T-cell (primary cell): ENCODE measurements around the gene PRSS53. TPM values are rescaled to one million over a fixed set of nuclear protein-coding genes. Genes with fewer than 3 reads are reported as not detected.

Source experiments
- ATAC-seq, 4 experiments: fragments of 200-7000 bp in 3 of 4; fragments of 150-1000 bp in 1 of 4; cut with Tn5 transposase; replicated peaks in 1 of 4; 1 replicate in 3 of 4; 2 replicates in 1 of 4; pipeline ENCODE4 v1.10.0; 2021; ENCODE audit warnings: moderate library complexity in 3 of 4, mild to moderate bottlenecking in 2 of 4, moderate number of reproducible peaks in 1 of 4
- CTCF ChIA-PET, 2 donors: fragments of 300-600 bp; sonication (Branson Sonifier 250); formaldehyde crosslinking; loops; one replicate each; lab custom pipeline; 2022; ENCODE audit warnings: antibody characterized with exemption in 2 of 2; lab: Charles Lee
- POLR2A ChIA-PET, 2 donors: fragments of 300-600 bp; sonication (Branson Sonifier 250); formaldehyde crosslinking; loops; one replicate each; lab custom pipeline; 2022; ENCODE audit warnings: antibody characterized with exemption in 2 of 2; lab: Charles Lee
- DNase-seq, 35 experiments: peaks; one replicate each; pipeline versions ENCODE4 v3.0.0 to v3.0.0-alpha.2; 2013 to 2023
- H3K27ac ChIP-seq: one replicate; pipeline ENCODE4 v1.5.1; 2013; ENCODE audit warnings: low read length
- H3K27me3 ChIP-seq, 2 experiments: replicated peaks in 1 of 2; 1 replicate in 1 of 2; 2 replicates in 1 of 2; pipeline versions ENCODE4 v1.6.1 to v1.7.0; 2013; ENCODE audit warnings: low read length in 1 of 2, mixed read lengths in 1 of 2; ENCODE audit not compliant: control insufficient read depth in 2 of 2, insufficient read depth in 2 of 2; ENCODE audit errors: extremely low read depth in 1 of 2
- H3K36me3 ChIP-seq, 2 donors: 1 replicate in 1 of 2; 2 replicates in 1 of 2; pipeline versions ENCODE4 v1.6.1 to v1.7.0; 2013; ENCODE audit warnings: low read length in 1 of 2; ENCODE audit not compliant: control insufficient read depth in 2 of 2, insufficient read depth in 1 of 2; ENCODE audit errors: extremely low read depth in 1 of 2
- H3K4me1 ChIP-seq, 2 experiments: 1 replicate in 1 of 2; 2 replicates in 1 of 2; pipeline versions ENCODE4 v1.6.1 to v1.7.0; 2013; ENCODE audit warnings: low read length in 2 of 2, mixed read lengths in 1 of 2; ENCODE audit not compliant: insufficient read depth in 2 of 2, control insufficient read depth in 1 of 2; ENCODE audit errors: extremely low read depth in 1 of 2
- H3K4me3 ChIP-seq, 2 donors: 1 replicate in 1 of 2; 2 replicates in 1 of 2; pipeline versions ENCODE4 v1.5.1 to v1.7.0; 2013; ENCODE audit warnings: mild to moderate bottlenecking in 2 of 2, low read length in 1 of 2, moderate library complexity in 1 of 2; ENCODE audit not compliant: control insufficient read depth in 1 of 2; ENCODE audit errors: extremely low read depth in 1 of 2
- H3K9me3 ChIP-seq: 2 replicates; pipeline ENCODE4 v1.7.0; 2013
- H3K27ac Mint-ChIP-seq, 2 donors: one replicate each; pipeline ENCODE4 v1.8.0; 2020 to 2021; ENCODE audit warnings: mild to moderate bottlenecking in 2 of 2, mixed read lengths in 2 of 2
- H3K27me3 Mint-ChIP-seq, 2 donors: one replicate each; pipeline ENCODE4 v1.8.0; 2021 to 2022; ENCODE audit warnings: mixed read lengths in 2 of 2
- H3K36me3 Mint-ChIP-seq: one replicate; pipeline ENCODE4 v1.8.0; 2021; ENCODE audit warnings: mixed read lengths
- H3K4me1 Mint-ChIP-seq, 3 donors: one replicate each; pipeline ENCODE4 v1.8.0; 2020 to 2022; ENCODE audit warnings: mixed read lengths in 3 of 3, mild to moderate bottlenecking in 1 of 3
- H3K4me3 Mint-ChIP-seq, 3 donors: one replicate each; pipeline ENCODE4 v1.8.0; 2020 to 2022; ENCODE audit warnings: mild to moderate bottlenecking in 3 of 3, mixed read lengths in 3 of 3, moderate library complexity in 3 of 3
- H3K9me3 Mint-ChIP-seq, 3 donors: one replicate each; pipeline ENCODE4 v1.8.0; 2020 to 2022; ENCODE audit warnings: mixed read lengths in 3 of 3
- WGBS: methylation state at CpG from one replicate; pipeline ENCODE4 v1.1.5; 2013; ENCODE audit warnings: missing lambda C conversion rate; ENCODE audit not compliant: insufficient coverage; 5-methylcytosine and 5-hydroxymethylcytosine counted together
- total RNA-seq, 35 experiments: library from RNA in 6 of 35; stranded (reverse) in 6 of 35; fragments of 120-200 nt in 1 of 35; gene quantifications; one replicate each; pipeline versions ENCODE4 v1.2.1 to v1.2.4 and lab custom pipeline; 2013 to 2026

PRSS53 gene
- total RNA-seq, 5 donors from 2014 or later (not counting 1 experiment from before 2014, with no cell fraction given), result 4.5 to 15.3 (median 13.1) TPM

DNA sequence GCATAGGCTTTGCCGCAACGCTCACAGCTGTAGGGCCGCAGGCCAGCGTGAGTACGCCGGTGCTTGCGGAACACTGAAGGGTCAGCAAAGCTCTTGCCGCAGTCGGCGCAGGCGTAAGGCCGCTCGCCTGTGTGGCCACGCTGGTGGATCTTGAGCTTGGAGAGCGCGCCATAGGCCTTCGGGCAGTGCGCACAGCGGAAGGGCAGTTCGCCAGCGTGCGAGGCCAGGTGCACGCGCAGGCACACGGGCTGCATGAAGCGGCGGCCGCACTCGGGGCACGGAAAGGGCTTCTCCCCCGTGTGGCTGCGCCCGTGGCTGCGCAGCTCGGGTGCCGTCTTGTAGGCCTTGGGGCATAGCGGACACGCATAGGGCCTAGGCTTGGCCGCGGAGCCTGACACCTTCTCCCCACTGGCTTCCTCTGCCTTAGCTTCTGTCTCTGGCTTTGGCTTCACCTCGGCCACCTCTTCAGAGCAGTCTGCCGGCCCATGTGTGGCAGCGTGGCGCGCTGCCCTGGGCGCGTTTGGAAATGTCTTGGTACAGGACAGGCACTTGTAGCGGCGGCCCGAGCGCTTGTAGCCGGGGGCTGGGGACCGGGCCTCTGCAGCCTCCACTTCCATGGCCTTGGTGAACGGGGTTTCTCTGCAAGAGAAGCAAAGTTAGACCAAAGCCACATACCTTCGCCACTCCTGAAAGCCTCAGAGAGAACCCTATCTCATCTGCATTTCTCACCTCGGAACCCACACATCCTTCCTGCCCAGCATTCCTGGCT is 24.7 kb downstream of the PRSS53 start:
- ATAC-seq, result peak; percentile 41 to 74 (median 66)
- H3K4me3 ChIP-seq, result peak overlapping the region in 1 of 2 donors; percentile 35
- H3K9me3 ChIP-seq, result no peaks in the 10 kb centered on the region
- Mint-ChIP-seq H3K36me3 (peaks cover 17% of the 10 kb centered on the region), H3K9me3 (no peaks in the 10 kb centered on the region), H3K4me3 (peak overlapping the region; percentile 44 to 82 (median 66)), H3K27me3 (no peaks in the 10 kb centered on the region), H3K27ac (peak overlapping the region; percentile 86 to 87), H3K4me1 (peaks cover 41 to 60% (median 44%) of the 10 kb centered on the region in 3 donors)
- no peaks in the 10 kb centered on the region for H3K27me3 ChIP-seq
- ChIA-PET POLR2A (no interaction called here), CTCF (interaction anchor here in 1 of 2 donors (0.6 kb wide), 1 partner anchor 13 kb away, joined by 3 read pairs; no protein-coding TSS in a partner anchor)
- H3K27ac ChIP-seq, result peak overlapping the region; percentile 41
- peaks cover 9 to 57% of the 10 kb centered on the region in 2 experiments for H3K4me1 ChIP-seq
- DNase-seq, result peak in 15 of 35 experiments; percentile 2 to 59 (median 15)
- H3K36me3 ChIP-seq, result peaks cover 8 to 20% of the 10 kb centered on the region in 2 donors
- 57% methylated on average over 51 of the region's 56 CpGs for WGBS

DNA sequence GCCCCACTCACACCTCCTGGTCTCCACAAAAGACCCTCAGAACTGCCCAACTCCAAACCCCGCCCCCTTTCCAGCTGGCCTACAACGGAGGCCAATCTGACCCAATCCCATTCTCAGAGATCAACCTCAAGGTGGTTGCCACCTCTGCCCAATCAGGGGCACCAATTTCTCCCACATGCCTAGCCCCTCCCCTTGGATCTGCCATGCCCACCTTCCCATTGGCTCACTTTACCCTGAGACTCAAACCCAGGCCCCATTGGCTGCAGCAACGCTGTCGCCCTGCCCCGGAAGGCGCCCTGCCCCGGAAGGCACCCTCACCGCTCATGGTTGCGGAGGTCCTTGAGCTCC is 25.3 kb downstream of the PRSS53 start:
- peak overlapping the region; percentile 6 for H3K27ac ChIP-seq

DNA sequence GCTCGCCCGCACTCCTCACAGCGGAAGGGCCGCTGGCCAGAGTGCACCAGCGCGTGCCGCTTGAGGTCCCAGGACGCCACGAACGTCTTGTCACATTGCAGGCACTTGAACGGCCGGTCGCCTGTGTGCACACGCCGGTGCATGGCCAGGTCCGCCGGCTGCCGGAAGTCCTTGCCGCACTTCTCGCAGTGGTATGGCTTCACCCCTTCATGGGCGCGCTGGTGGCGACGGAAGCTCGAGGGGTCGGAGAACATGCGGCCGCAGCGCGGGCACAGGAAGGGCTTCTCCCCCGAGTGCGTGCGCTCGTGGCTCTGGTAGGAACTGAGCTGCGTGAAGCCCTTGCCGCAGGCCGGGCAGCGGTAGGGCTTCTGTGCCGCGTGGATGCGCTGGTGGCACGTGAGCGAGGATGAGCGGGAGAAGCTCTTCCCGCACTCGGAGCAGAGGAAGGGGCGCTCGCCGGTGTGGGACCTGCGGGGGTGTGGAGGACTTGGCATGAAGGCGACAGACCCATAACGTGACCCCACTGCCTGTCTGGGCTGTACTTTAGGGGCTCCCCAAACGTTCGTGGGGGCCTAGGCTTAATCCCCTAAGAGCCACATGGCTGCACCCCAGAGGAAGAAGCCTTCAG is 26.8 kb downstream of the PRSS53 start:
- no peaks in the 10 kb centered on the region for H3K9me3 Mint-ChIP-seq
- WGBS, result 97% methylated on average over 54 of the region's 54 CpGs
- no peaks in the 10 kb centered on the region for H3K27me3 Mint-ChIP-seq
- POLR2A ChIA-PET, result no interaction called here
- CTCF ChIA-PET, result no interaction called here
- Histone ChIP-seq H3K36me3 (peaks cover 8 to 20% of the 10 kb centered on the region in 2 donors), H3K27ac (no peak overlapping the region), H3K27me3 (no peaks in the 10 kb centered on the region), H3K9me3 (no peaks in the 10 kb centered on the region), H3K4me3 (no peak overlapping the region), H3K4me1 (peaks cover 9 to 57% of the 10 kb centered on the region in 2 experiments)
- H3K27ac Mint-ChIP-seq, result no peak overlapping the region
- peaks cover 37 to 52% (median 41%) of the 10 kb centered on the region in 3 donors for H3K4me1 Mint-ChIP-seq
- DNase-seq, result no peak
- H3K36me3 Mint-ChIP-seq, result peaks cover 17% of the 10 kb centered on the region
- no peak for ATAC-seq
- H3K4me3 Mint-ChIP-seq, result no peak overlapping the region

More for the DNA sequence above, 25.3 kb downstream of the PRSS53 start:
- ATAC-seq (no peak), DNase-seq (no peak)
- POLR2A ChIA-PET, result no interaction called here
- H3K4me3 ChIP-seq, result peak overlapping the region in 1 of 2 donors; percentile 35
- CTCF ChIA-PET, result interaction anchor here in 1 of 2 donors (0.6 kb wide), 1 partner anchor 13 kb away, joined by 3 read pairs; no protein-coding TSS in a partner anchor
- WGBS, result 96% methylated on average over 9 of the region's 9 CpGs
- Mint-ChIP-seq H3K9me3 (no peaks in the 10 kb centered on the region), H3K27me3 (no peaks in the 10 kb centered on the region), H3K27ac (peak overlapping the region in 1 of 2 donors; percentile 86), H3K4me1 (peaks cover 41 to 59% (median 44%) of the 10 kb centered on the region in 3 donors), H3K36me3 (peaks cover 17% of the 10 kb centered on the region), H3K4me3 (peak overlapping the region in 2 of 3 donors; percentile 66 to 82)
- no peaks in the 10 kb centered on the region for H3K27me3 ChIP-seq
- peaks cover 9 to 57% of the 10 kb centered on the region in 2 experiments for H3K4me1 ChIP-seq
- H3K9me3 ChIP-seq, result no peaks in the 10 kb centered on the region
- peaks cover 8 to 20% of the 10 kb centered on the region in 2 donors for H3K36me3 ChIP-seq

DNA sequence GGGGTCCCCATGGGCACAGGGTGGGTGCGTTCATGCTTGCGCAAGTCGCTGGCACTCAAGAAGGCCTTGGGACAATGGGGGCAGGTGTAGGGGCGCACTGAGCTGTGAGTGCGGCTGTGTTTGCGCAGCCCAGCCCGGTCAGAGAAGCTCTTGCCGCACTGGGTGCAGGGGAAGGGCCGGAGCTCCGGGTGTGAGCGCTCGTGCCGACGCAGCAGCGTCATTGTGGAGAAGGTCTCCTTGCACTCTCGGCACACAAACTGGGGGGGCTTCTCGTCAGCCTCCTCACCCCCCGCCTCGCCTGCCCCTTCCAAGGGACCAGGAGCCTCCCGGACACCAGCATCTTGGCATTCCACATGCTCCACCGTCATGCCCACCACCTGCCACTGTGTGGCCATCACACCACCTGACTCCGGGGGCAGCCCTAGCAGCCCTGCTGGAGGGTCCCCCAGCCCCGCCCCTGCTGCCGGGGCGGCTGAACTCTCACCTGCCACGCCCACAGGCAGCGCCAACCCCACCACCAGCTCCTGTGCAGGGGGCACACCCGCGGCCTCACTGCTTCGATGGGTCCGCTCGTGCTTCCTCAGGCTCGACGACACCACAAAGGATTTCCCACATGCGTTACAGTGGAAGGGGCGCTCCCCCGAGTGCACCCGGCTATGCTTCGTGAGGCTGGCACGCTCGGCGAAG is 27.5 kb downstream of the PRSS53 start:
- H3K4me3 Mint-ChIP-seq, result no peak overlapping the region
- Histone ChIP-seq H3K4me1 (peaks cover 9 to 56% of the 10 kb centered on the region in 2 experiments), H3K27ac (no peak overlapping the region), H3K36me3 (peaks cover 8 to 20% of the 10 kb centered on the region in 2 donors), H3K4me3 (no peak overlapping the region), H3K27me3 (no peaks in the 10 kb centered on the region), H3K9me3 (no peaks in the 10 kb centered on the region)
- ChIA-PET CTCF (no interaction called here), POLR2A (no interaction called here)
- peaks cover 34 to 47% (median 36%) of the 10 kb centered on the region in 3 donors for H3K4me1 Mint-ChIP-seq
- ATAC-seq (no peak), DNase-seq (no peak)
- 97% methylated on average over 38 of the region's 42 CpGs for WGBS
- no peaks in the 10 kb centered on the region for H3K9me3 Mint-ChIP-seq
- no peaks in the 10 kb centered on the region for H3K27me3 Mint-ChIP-seq
- peaks cover 17% of the 10 kb centered on the region for H3K36me3 Mint-ChIP-seq
- no peak overlapping the region for H3K27ac Mint-ChIP-seq

DNA sequence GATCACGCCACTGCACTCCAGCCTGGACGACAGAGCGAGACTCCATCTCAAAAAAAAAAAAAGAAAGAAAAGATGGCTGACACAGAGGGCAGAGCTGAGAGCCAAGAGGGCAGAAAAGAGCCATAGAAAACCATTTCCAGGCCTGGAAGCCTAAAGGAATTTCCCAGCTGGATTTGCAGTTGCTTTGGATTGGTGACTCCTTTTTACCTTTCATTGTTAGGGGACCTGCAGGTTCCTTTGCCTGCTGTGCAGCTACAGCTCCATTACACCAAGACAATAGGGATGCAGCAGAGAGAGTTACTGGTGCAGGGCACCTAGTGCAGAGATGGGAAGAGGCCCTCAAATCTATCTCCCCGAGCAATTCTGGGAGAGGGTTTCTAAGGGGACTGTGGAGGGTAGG is 33.1 kb downstream of the PRSS53 start:
- Histone ChIP-seq H3K4me1 (peaks cover 0 to under 1% of the 10 kb centered on the region in 2 experiments), H3K36me3 (peaks cover 0 to 4% of the 10 kb centered on the region in 2 donors), H3K27me3 (no peaks in the 10 kb centered on the region), H3K9me3 (no peaks in the 10 kb centered on the region), H3K4me3 (no peak overlapping the region), H3K27ac (no peak overlapping the region)
- no peaks in the 10 kb centered on the region for H3K9me3 Mint-ChIP-seq
- peaks cover 0 to 6% (median 1%) of the 10 kb centered on the region in 3 donors for H3K4me1 Mint-ChIP-seq
- H3K36me3 Mint-ChIP-seq, result peaks cover 14% of the 10 kb centered on the region
- ATAC-seq (no peak), DNase-seq (no peak)
- ChIA-PET CTCF (interaction anchor here in 1 of 2 donors (0.7 kb wide), 1 partner anchor 40 kb away, joined by 4 read pairs; no protein-coding TSS in a partner anchor), POLR2A (no interaction called here)
- H3K4me3 Mint-ChIP-seq, result no peak overlapping the region
- no peak overlapping the region for H3K27ac Mint-ChIP-seq
- 100% methylated on average over 2 of the region's 4 CpGs for WGBS
- no peaks in the 10 kb centered on the region for H3K27me3 Mint-ChIP-seq

DNA sequence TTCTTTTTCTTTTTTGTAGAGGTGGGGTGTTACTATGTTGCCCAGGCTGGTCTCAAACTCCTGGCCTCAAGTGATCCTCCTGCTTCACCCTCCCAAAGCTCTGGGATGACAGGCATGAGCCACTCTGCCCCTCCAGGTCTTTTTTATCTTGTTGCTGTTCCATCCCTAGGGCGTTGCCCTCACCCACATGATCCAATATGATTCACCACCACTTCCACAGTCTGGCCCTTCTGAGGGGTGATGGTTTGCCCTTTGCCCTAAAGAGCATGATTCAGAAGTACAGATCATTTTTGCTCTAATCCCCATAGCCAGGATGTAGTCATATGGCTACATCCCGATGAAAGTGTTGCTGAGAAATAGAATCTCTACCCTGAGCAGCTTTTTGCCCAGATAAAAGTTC is 36.6 kb downstream of the PRSS53 start:
- ATAC-seq (no peak), DNase-seq (no peak)
- POLR2A ChIA-PET, result no interaction called here
- Histone ChIP-seq H3K36me3 (no peaks in the 10 kb centered on the region), H3K9me3 (no peaks in the 10 kb centered on the region), H3K27ac (no peak overlapping the region), H3K27me3 (no peaks in the 10 kb centered on the region), H3K4me1 (no peaks in the 10 kb centered on the region), H3K4me3 (no peak overlapping the region)
- Mint-ChIP-seq H3K36me3 (peaks cover 6% of the 10 kb centered on the region), H3K9me3 (no peaks in the 10 kb centered on the region), H3K27me3 (no peaks in the 10 kb centered on the region), H3K4me3 (no peak overlapping the region), H3K27ac (no peak overlapping the region), H3K4me1 (peaks cover 0 to 2% (median 0%) of the 10 kb centered on the region in 3 donors)
- no CpG with 5 or more reads among the region's 2 CpGs for WGBS
- CTCF ChIA-PET, result no interaction called here
